ENCODE measurements around the gene MYO3A.

DNA sequence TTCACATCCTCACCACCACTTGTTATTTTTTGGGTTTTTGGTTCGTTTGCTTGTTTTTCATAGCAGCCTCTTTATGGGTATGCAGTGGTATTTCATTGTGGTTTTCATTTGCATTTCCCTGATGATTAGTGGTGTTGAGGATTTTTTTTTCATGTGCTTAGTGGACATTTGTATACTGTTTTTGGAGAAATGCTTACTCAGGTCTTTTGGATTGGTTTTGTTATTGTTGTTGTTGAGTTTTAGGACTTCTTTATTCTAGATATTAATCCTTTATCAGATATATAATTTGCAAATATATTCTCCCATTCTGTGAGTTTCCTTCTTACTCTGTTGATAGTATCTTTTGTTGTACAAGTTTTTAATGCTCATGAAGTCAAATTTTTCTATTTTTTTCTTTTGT lies 325.3 kb downstream of the MYO3A start:
- TF ChIP-seq EZH2 (IDR thresholded peaks at IDR 0.05; ENCODE audit: borderline replicate concordance, low read length): no peak
- TF ChIP-seq, protein P1, sequence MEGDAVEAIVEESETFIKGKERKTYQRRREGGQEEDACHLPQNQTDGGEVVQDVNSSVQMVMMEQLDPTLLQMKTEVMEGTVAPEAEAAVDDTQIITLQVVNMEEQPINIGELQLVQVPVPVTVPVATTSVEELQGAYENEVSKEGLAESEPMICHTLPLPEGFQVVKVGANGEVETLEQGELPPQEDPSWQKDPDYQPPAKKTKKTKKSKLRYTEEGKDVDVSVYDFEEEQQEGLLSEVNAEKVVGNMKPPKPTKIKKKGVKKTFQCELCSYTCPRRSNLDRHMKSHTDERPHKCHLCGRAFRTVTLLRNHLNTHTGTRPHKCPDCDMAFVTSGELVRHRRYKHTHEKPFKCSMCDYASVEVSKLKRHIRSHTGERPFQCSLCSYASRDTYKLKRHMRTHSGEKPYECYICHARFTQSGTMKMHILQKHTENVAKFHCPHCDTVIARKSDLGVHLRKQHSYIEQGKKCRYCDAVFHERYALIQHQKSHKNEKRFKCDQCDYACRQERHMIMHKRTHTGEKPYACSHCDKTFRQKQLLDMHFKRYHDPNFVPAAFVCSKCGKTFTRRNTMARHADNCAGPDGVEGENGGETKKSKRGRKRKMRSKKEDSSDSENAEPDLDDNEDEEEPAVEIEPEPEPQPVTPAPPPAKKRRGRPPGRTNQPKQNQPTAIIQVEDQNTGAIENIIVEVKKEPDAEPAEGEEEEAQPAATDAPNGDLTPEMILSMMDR (IDR thresholded peaks at IDR 0.05; ENCODE audit: low read length): no peak
